Measurements from ENCODE around the gene CYTH2.

GRCh38 chr19:48454150-48454730, 14.9 kb upstream of the CYTH2 start:
- TF ChIP-seq POLR2AphosphoS5 (IDR thresholded peaks at IDR 0.05; ENCODE audit: low read depth, low read length) (no peak), SIN3A (IDR thresholded peaks at IDR 0.05; ENCODE audit: borderline replicate concordance, insufficient read depth, low read length) (no peak), REST (IDR thresholded peaks at IDR 0.05; ENCODE audit: insufficient read depth in 1 of 2, low read depth in 2 of 2, low read length in 2 of 2) (no peak)
